ENCODE measurements around the gene PRKG1. TPM values are rescaled to one million over a fixed set of nuclear protein-coding genes. Genes with fewer than 3 reads are reported as not detected.
A peak's percentile ranks its signal among the peaks of the same experiment; 100 is the strongest.

The PRKG1 gene
- total RNA-seq, 2 donors from 2014 or later: 1.3 to 2.7 TPM

GRCh38 chr10:51214207-51215196 lies 140.2 kb downstream of the PRKG1 start:
- 74 to 88% methylated on average over 5 to 11 of the region's 11 CpGs for WGBS, 2 experiments (ENCODE audit: insufficient coverage in 1 of 2, insufficient read length in 1 of 2)
- peak overlapping the region; percentile 9 for H3K27ac ChIP-seq (ENCODE audit: low read depth, low read length)
- no peak for TF ChIP-seq CTCF (conservative IDR thresholded peaks at IDR 0.05)

GRCh38 chr10:51215951-51216834 lies 141.9 kb downstream of the PRKG1 start:
- no peak overlapping the region for H3K9ac ChIP-seq (ENCODE audit: extremely low read depth, low read length, poor library complexity, severe bottlenecking)
- no peaks in the 10 kb centered on the region for H3K36me3 ChIP-seq (ENCODE audit: control insufficient read depth, insufficient read depth, low read length)
- Mint-ChIP-seq H3K9me3 (no peaks in the 10 kb centered on the region), H3K36me3 (ENCODE audit: low read depth) (no peaks in the 10 kb centered on the region), H3K4me1 (peaks cover 4% of the 10 kb centered on the region), H3K27ac (no peak overlapping the region), H3K4me3 (no peak overlapping the region), H3K27me3 (ENCODE audit: insufficient read depth) (no peaks in the 10 kb centered on the region)
- no peak for DNase-seq
- H3K9me3 ChIP-seq (ENCODE audit: control insufficient read depth, low read length): no peaks in the 10 kb centered on the region
- no peak for TF ChIP-seq CTCF (conservative IDR thresholded peaks at IDR 0.05)
- H3K27me3 ChIP-seq (ENCODE audit: control insufficient read depth, insufficient read depth, low read length, poor library complexity, severe bottlenecking): no peaks in the 10 kb centered on the region
- no peak overlapping the region for H3K4me3 ChIP-seq (ENCODE audit: low read length)
- 100% methylated on average over 1 of the region's 3 CpGs; no CpG with 5 or more reads in 1 of the 2 experiments for WGBS, 2 experiments (ENCODE audit: insufficient coverage in 1 of 2, insufficient read length in 1 of 2)
- no peak overlapping the region for H3K27ac ChIP-seq (ENCODE audit: low read depth, low read length)
- H3K4me1 ChIP-seq (ENCODE audit: control insufficient read depth, insufficient read depth, low read length): no peaks in the 10 kb centered on the region

More at GRCh38 chr10:51214207-51215196, 140.2 kb downstream of the PRKG1 start:
- no peak for DNase-seq
- Histone ChIP-seq H3K4me3 (ENCODE audit: low read length) (no peak overlapping the region), H3K27me3 (ENCODE audit: control insufficient read depth, insufficient read depth, low read length, poor library complexity, severe bottlenecking) (no peaks in the 10 kb centered on the region), H3K9me3 (ENCODE audit: control insufficient read depth, low read length) (no peaks in the 10 kb centered on the region), H3K36me3 (ENCODE audit: control insufficient read depth, insufficient read depth, low read length) (no peaks in the 10 kb centered on the region), H3K9ac (ENCODE audit: extremely low read depth, low read length, poor library complexity, severe bottlenecking) (no peak overlapping the region), H3K4me1 (ENCODE audit: control insufficient read depth, insufficient read depth, low read length) (no peaks in the 10 kb centered on the region)
- no peak overlapping the region for H3K27ac Mint-ChIP-seq
- no peaks in the 10 kb centered on the region for H3K36me3 Mint-ChIP-seq (ENCODE audit: low read depth)
- no peak overlapping the region for H3K4me3 Mint-ChIP-seq
- H3K4me1 Mint-ChIP-seq: peaks cover 4% of the 10 kb centered on the region
- no peaks in the 10 kb centered on the region for H3K27me3 Mint-ChIP-seq (ENCODE audit: insufficient read depth)
- H3K9me3 Mint-ChIP-seq: no peaks in the 10 kb centered on the region

- Mint-ChIP-seq H3K4me3 (no peak overlapping the region), H3K27me3 (ENCODE audit: insufficient read depth) (no peaks in the 10 kb centered on the region), H3K36me3 (ENCODE audit: low read depth) (no peaks in the 10 kb centered on the region), H3K4me1 (peaks cover 4% of the 10 kb centered on the region), H3K27ac (no peak overlapping the region), H3K9me3 (no peaks in the 10 kb centered on the region)
- DNase-seq: no peak
- Histone ChIP-seq H3K9me3 (ENCODE audit: control insufficient read depth, low read length) (no peaks in the 10 kb centered on the region), H3K36me3 (ENCODE audit: control insufficient read depth, insufficient read depth, low read length) (no peaks in the 10 kb centered on the region), H3K27ac (ENCODE audit: low read depth, low read length) (no peak overlapping the region), H3K4me3 (ENCODE audit: low read length) (no peak overlapping the region), H3K9ac (ENCODE audit: extremely low read depth, low read length, poor library complexity, severe bottlenecking) (no peak overlapping the region), H3K4me1 (ENCODE audit: control insufficient read depth, insufficient read depth, low read length) (no peaks in the 10 kb centered on the region), H3K27me3 (ENCODE audit: control insufficient read depth, insufficient read depth, low read length, poor library complexity, severe bottlenecking) (no peaks in the 10 kb centered on the region)
- 83% methylated on average over 1 of the region's 1 CpG; no CpG with 5 or more reads in 1 of the 2 experiments for WGBS, 2 experiments (ENCODE audit: insufficient coverage in 1 of 2, insufficient read length in 1 of 2)
- TF ChIP-seq CTCF (conservative IDR thresholded peaks at IDR 0.05): no peak
These were observed 143.2 kb downstream of the PRKG1 start for GRCh38 chr10:51217505-51217904.
